HCT116 (cell line): ENCODE results near the gene POC1A. TPM values are rescaled to one million over a fixed set of nuclear protein-coding genes. Genes with fewer than 3 reads are reported as not detected.

Experiments
- ATAC-seq: fragments of 200-7000 bp; cut with Tn5 transposase; 2 replicates; pipeline ENCODE4 v1.9.1; 2020; ENCODE audit warnings: mild to moderate bottlenecking, moderate library complexity
- BruUV-seq: library from RNA; stranded (reverse); fragments of 400-500 nt; replicated peaks from 2 replicates; lab custom pipeline; 2021; lab: Mats Ljungman, UMichigan
- CTCF ChIA-PET: fragments of 300-600 bp; sonication (Branson Sonifier 250); formaldehyde crosslinking; loops from one replicate; lab custom pipeline; 2021; ENCODE audit warnings: antibody characterized with exemption; lab: Charles Lee
- POLR2A ChIA-PET: fragments of 300-600, 350-600 bp; sonication (Branson Sonifier 250); formaldehyde crosslinking; loops from one replicate; lab custom pipeline; 2021; ENCODE audit warnings: antibody characterized with exemption; lab: Charles Lee
- RAD21 ChIA-PET, 2 experiments: fragments of 300-600 bp; sonication (Branson Sonifier 250); formaldehyde crosslinking; loops; one replicate each; lab custom pipeline; 2023; ENCODE audit warnings: low total read pairs in 2 of 2; ENCODE audit not compliant: uncharacterized antibody in 2 of 2, unreplicated experiment in 2 of 2, low non-redundant PET in 1 of 2; lab: Charles Lee
- DNase-seq: peaks from one replicate; pipeline ENCODE4 v3.0.0-alpha.2; 2010; ENCODE audit warnings: low read depth, low spot score
- H2AFZ ChIP-seq: fragments of 200-600 bp; shearing (Covaris generic), sonication (generic); 2 replicates; pipeline ENCODE4 v1.6.1; 2017; ENCODE audit warnings: low read depth, mixed run types, mixed read lengths, antibody characterized with exemption, low read length; ENCODE audit not compliant: poor library complexity, severe bottlenecking
- H3K27ac ChIP-seq: 2 replicates; pipeline ENCODE4 v1.5.1; 2012; ENCODE audit warnings: low read depth, low read length
- H3K27me3 ChIP-seq: fragments of 200-600 bp; sonication (generic); 2 replicates; pipeline ENCODE4 v1.6.1; 2016; ENCODE audit warnings: mixed run types, low read length, mixed read lengths; ENCODE audit not compliant: insufficient read depth
- H3K36me3 ChIP-seq, 2 experiments: fragments of 200-500 bp in 1 of 2; fragments of 200-600 bp in 1 of 2; sonication (Bioruptor generic) in 1 of 2; sonication (generic) in 1 of 2; 2 replicates each; pipeline versions ENCODE4 v1.5.1 to v1.6.1; 2014 to 2016; ENCODE audit warnings: low read length in 2 of 2, inconsistent platforms in 1 of 2, mixed read lengths in 1 of 2, mixed run types in 1 of 2; ENCODE audit not compliant: insufficient read depth in 2 of 2, control insufficient read depth in 1 of 2
- H3K4me1 ChIP-seq, 2 experiments: fragments of 200-600 bp in 1 of 2; sonication (generic) in 1 of 2; 2 replicates each; pipeline versions ENCODE4 v1.5.1 to v1.6.1; 2012 to 2017; ENCODE audit warnings: low read length in 2 of 2, inconsistent platforms in 1 of 2, mild to moderate bottlenecking in 1 of 2, mixed read lengths in 1 of 2, mixed run types in 1 of 2, moderate library complexity in 1 of 2; ENCODE audit not compliant: insufficient read depth in 2 of 2, control insufficient read depth in 1 of 2
- H3K4me2 ChIP-seq: fragments of 200-600 bp; sonication (generic); 2 replicates; pipeline ENCODE4 v1.6.1; 2017; ENCODE audit warnings: mixed run types, low read length, mixed read lengths
- H3K4me3 ChIP-seq, 2 experiments: fragments of 200-600 bp in 1 of 2; sonication (generic) in 1 of 2; replicated peaks in 1 of 2; 2 replicates each; pipeline ENCODE4 v1.5.1; 2011 to 2016; ENCODE audit warnings: low read length in 2 of 2, control low read depth in 1 of 2, low read depth in 1 of 2, mild to moderate bottlenecking in 1 of 2, mixed read lengths in 1 of 2, mixed run types in 1 of 2
- H3K79me2 ChIP-seq: fragments of 200-600 bp; sonication (generic); 2 replicates; pipeline ENCODE4 v1.6.1; 2017; ENCODE audit warnings: mild to moderate bottlenecking, mixed run types, low read length, moderate library complexity, mixed read lengths; ENCODE audit not compliant: insufficient read depth
- H3K9ac ChIP-seq: fragments of 200-600 bp; sonication (generic); 2 replicates; pipeline ENCODE4 v1.6.1; 2016; ENCODE audit warnings: low read length, mixed read lengths
- H3K9me2 ChIP-seq: fragments of 200-600 bp; sonication (generic), shearing (Covaris generic); 2 replicates; pipeline ENCODE4 v1.6.1; 2017; ENCODE audit warnings: mixed run types, mild to moderate bottlenecking, moderate library complexity; ENCODE audit not compliant: insufficient read depth
- H3K9me3 ChIP-seq, 2 experiments: fragments of 200-500 bp in 1 of 2; fragments of 200-600 bp in 1 of 2; sonication (Bioruptor generic) in 1 of 2; sonication (generic) in 1 of 2; 2 replicates each; pipeline ENCODE4 v1.6.1; 2014 to 2017; ENCODE audit warnings: low read length in 2 of 2, mixed read lengths in 2 of 2, inconsistent platforms in 1 of 2, low read depth in 1 of 2, mild to moderate bottlenecking in 1 of 2, mixed run types in 1 of 2, moderate library complexity in 1 of 2; ENCODE audit not compliant: control insufficient read depth in 1 of 2, insufficient read depth in 1 of 2
- H4K20me1 ChIP-seq: fragments of 200-600 bp; sonication (generic), shearing (Covaris generic); 2 replicates; pipeline ENCODE4 v1.6.1; 2017; ENCODE audit warnings: mixed run types, mild to moderate bottlenecking, moderate library complexity; ENCODE audit not compliant: insufficient read depth
- ATF3 ChIP-seq: IDR thresholded peaks from 2 replicates; pipeline ENCODE4 v1.6.1; 2012
- CEBPB ChIP-seq: IDR thresholded peaks from 2 replicates; pipeline ENCODE4 v1.6.1; 2012; ENCODE audit warnings: low read depth
- CTCF ChIP-seq, 3 experiments: fragments of 200-600 bp in 1 of 3; sonication (generic) in 1 of 3; IDR thresholded peaks in 2 of 3; conservative IDR thresholded peaks in 1 of 3; 2 replicates each; pipeline ENCODE4 v1.5.1; 2012 to 2017; ENCODE audit warnings: low read depth in 2 of 3, low read length in 2 of 3, antibody characterized with exemption in 1 of 3, borderline replicate concordance in 1 of 3, control low read depth in 1 of 3, mild to moderate bottlenecking in 1 of 3, mixed read lengths in 1 of 3, mixed run types in 1 of 3, moderate library complexity in 1 of 3; ENCODE audit not compliant: insufficient read depth in 1 of 3
- EGR1 ChIP-seq: IDR thresholded peaks from 2 replicates; pipeline ENCODE4 v1.6.1; 2012; ENCODE audit warnings: low read depth
- ELF1 ChIP-seq: IDR thresholded peaks from 2 replicates; pipeline ENCODE4 v1.6.1; 2012; ENCODE audit warnings: low read depth, borderline replicate concordance
- EZH2 ChIP-seq: fragments of 200-600 bp; sonication (generic); IDR thresholded peaks from 2 replicates; pipeline ENCODE4 v1.6.1; 2017; ENCODE audit warnings: antibody characterized with exemption, mixed run types
- EZH2phosphoT487 ChIP-seq: fragments of 200-600 bp; IDR thresholded peaks from 2 replicates; pipeline ENCODE4 v1.6.1; 2018; ENCODE audit warnings: antibody characterized with exemption, borderline replicate concordance
- JUND ChIP-seq: IDR thresholded peaks from 2 replicates; pipeline ENCODE4 v1.6.1; 2012
- MAX ChIP-seq: IDR thresholded peaks from 2 replicates; pipeline ENCODE4 v1.6.1; 2012
- POLR2A ChIP-seq: IDR thresholded peaks from 2 replicates; pipeline ENCODE4 v1.7.0; 2011; ENCODE audit warnings: borderline replicate concordance; ENCODE audit not compliant: insufficient read depth, insufficient read length; ENCODE audit errors: extremely low read depth
- POLR2AphosphoS5 ChIP-seq: IDR thresholded peaks from 2 replicates; pipeline ENCODE4 v1.6.1; 2011; ENCODE audit warnings: mild to moderate bottlenecking, low read depth, low read length, moderate library complexity
- RAD21 ChIP-seq: IDR thresholded peaks from 2 replicates; pipeline ENCODE4 v1.6.1; 2012; ENCODE audit warnings: low read depth, mild to moderate bottlenecking
- REST ChIP-seq: IDR thresholded peaks from 2 replicates; pipeline ENCODE4 v1.6.1; 2012; ENCODE audit warnings: low read depth
- SIN3A ChIP-seq: IDR thresholded peaks from 2 replicates; pipeline ENCODE4 v1.6.1; 2012; ENCODE audit warnings: low read depth
- SP1 ChIP-seq: IDR thresholded peaks from 2 replicates; pipeline ENCODE4 v1.6.1; 2012; ENCODE audit warnings: low read depth
- SRF ChIP-seq: IDR thresholded peaks from 2 replicates; pipeline ENCODE4 v1.6.1; 2012; ENCODE audit warnings: low read depth
- TCF7L2 ChIP-seq: IDR thresholded peaks from 2 replicates; pipeline ENCODE4 v1.7.0; 2011; ENCODE audit warnings: borderline replicate concordance, inconsistent platforms; ENCODE audit not compliant: insufficient read depth, insufficient read length; ENCODE audit errors: extremely low read depth
- ZBTB33 ChIP-seq: IDR thresholded peaks from 2 replicates; pipeline ENCODE4 v1.6.1; 2011; ENCODE audit warnings: mild to moderate bottlenecking, low read length, moderate library complexity; ENCODE audit not compliant: insufficient replicate concordance; ENCODE audit errors: extremely low read depth
- intact Hi-C: fragments of 100-400 bp; cut with micrococcal nuclease; formaldehyde crosslinking; loops from 2 replicates; pipeline ENCODE4 v1.10.0; 2022
- total RNA-seq: library from RNA; stranded (reverse); gene quantifications from one replicate; pipeline ENCODE4 v1.2.1, GENCODE V29; 2021; ENCODE audit not compliant: unreplicated experiment

The POC1A gene
- total RNA-seq, 1 experiment from 2014 or later, result 34.0 TPM

- H3K4me1 ChIP-seq, result peaks cover 8 to 30% of the 10 kb centered on the region in 2 experiments
- H3K4me2 ChIP-seq, result peak overlapping the region; percentile 96
- peak overlapping the region; percentile 62 for H3K27ac ChIP-seq
- H4K20me1 ChIP-seq, result no peaks in the 10 kb centered on the region; the same call in 1 of the 2 replicates
- peak overlapping the region; percentile 91 for H3K9ac ChIP-seq
- no peaks in the 10 kb centered on the region for H3K9me2 ChIP-seq
- peaks cover 7 to 10% of the 10 kb centered on the region in 2 experiments; a peak in 1 of 4 replicates for H3K36me3 ChIP-seq
- ChIA-PET POLR2A (interaction anchor here (0.6 to 1.9 kb wide), 7 partner anchors 16 to 163 kb away, joined by 3 to 14 read pairs (median 5); partner anchors contain the start of genes DUSP7 and RPL29), CTCF (interaction anchor here (0.6 to 1.9 kb wide), 6 partner anchors 17 to 212 kb away, joined by 3 to 6 read pairs (median 4); partner anchors contain the start of genes ABHD14B and RRP9), RAD21 (interaction anchor here (1.0 to 1.3 kb wide), 2 partner anchors 84 to 96 kb away, joined by 3 to 4 read pairs; no protein-coding TSS in a partner anchor)
- peak; percentile 45 for ATAC-seq
- peak overlapping the region; percentile 86 to 92 for H3K4me3 ChIP-seq
- peaks cover 30% of the 10 kb centered on the region for H3K79me2 ChIP-seq
- intact Hi-C loops, result loop anchor here (1.0 to 5.0 kb wide), 4 partner anchors 45 to 211 kb away; partner anchors contain the start of genes ALAS1, PARP3 and RRP9
- peak; percentile 55 for DNase-seq
- no peak overlapping the region for H2AFZ ChIP-seq
- H3K9me3 ChIP-seq, result no peaks in the 10 kb centered on the region
- H3K27me3 ChIP-seq, result no peaks in the 10 kb centered on the region
- BruUV-seq, result no TSS peak
- TF ChIP-seq CEBPB, result no peak
- TF ChIP-seq JUND, result no peak
- TF ChIP-seq POLR2A, result no peak
- peak in 2 of 3 experiments; percentile 30 to 38; a peak in 3 of 6 replicates for TF ChIP-seq CTCF (IDR thresholded peaks at IDR 0.05 in 2 of 3, conservative IDR thresholded peaks at IDR 0.05 in 1 of 3; ENCODE audit: borderline replicate concordance in 1 of 3, insufficient read depth in 1 of 3, low read depth in 2 of 3, low read length in 2 of 3)
- 0 out of 2 replicates have a peak, but pooled peaks have one; percentile 14 for TF ChIP-seq RAD21
- no peak for TF ChIP-seq ATF3
- TF ChIP-seq ZBTB33, result no peak
- no peak for TF ChIP-seq ELF1
- peak; percentile 41; the same call in 1 of the 2 replicates for TF ChIP-seq SIN3A
- TF ChIP-seq TCF7L2, result peak; percentile 19
- TF ChIP-seq SRF, result no peak
- TF ChIP-seq MAX, result peak; percentile 64; the same call in 1 of the 2 replicates
- TF ChIP-seq EZH2, result no peak
- no peak for TF ChIP-seq EGR1
- TF ChIP-seq POLR2AphosphoS5, result peak; percentile 62
- TF ChIP-seq EZH2phosphoT487, result no peak
- no peak; the same call in 1 of the 2 replicates for TF ChIP-seq SP1
- no peak for TF ChIP-seq REST
These were observed 680 bp downstream of the POC1A start for GRCh38 chr3:52153389-52154096.
